Stimulated activated naive B cell treated with anti-CD40 and anti-IgM and Interleukin-4, amounts not matched to agents 10 μg/mL and 1 μg/mL and 100 μg/mL, for 72 hours (primary cell): ENCODE data around the gene FHOD3.

Source experiments
- ATAC-seq, 2 donors: fragments of 150-1000 bp; cut with Tn5 transposase; replicated peaks; 2 replicates each; pipeline ENCODE4 v1.10.0; 2021; ENCODE audit warnings: moderate library complexity in 1 of 2
- DNase-seq: peaks from one replicate; pipeline ENCODE4 v3.0.0; 2021
- H3K27ac Mint-ChIP-seq: one replicate; pipeline ENCODE4 v1.8.0; 2022; ENCODE audit warnings: mild to moderate bottlenecking, mixed read lengths
- H3K27me3 Mint-ChIP-seq, 2 donors: one replicate each; pipeline ENCODE4 v1.8.0; 2022; ENCODE audit warnings: mixed read lengths in 2 of 2
- H3K36me3 Mint-ChIP-seq, 2 donors: one replicate each; pipeline ENCODE4 v1.8.0; 2022; ENCODE audit warnings: mixed read lengths in 2 of 2, mild to moderate bottlenecking in 1 of 2
- H3K4me1 Mint-ChIP-seq, 2 donors: one replicate each; pipeline ENCODE4 v1.8.0; 2022; ENCODE audit warnings: mixed read lengths in 2 of 2, mild to moderate bottlenecking in 1 of 2
- H3K4me3 Mint-ChIP-seq, 2 donors: one replicate each; pipeline ENCODE4 v1.8.0; 2022; ENCODE audit warnings: mild to moderate bottlenecking in 2 of 2, mixed read lengths in 2 of 2, moderate library complexity in 1 of 2
- H3K9me3 Mint-ChIP-seq, 2 donors: one replicate each; pipeline ENCODE4 v1.8.0; 2022; ENCODE audit warnings: mixed read lengths in 2 of 2, mild to moderate bottlenecking in 1 of 2

FHOD3 gene

DNA sequence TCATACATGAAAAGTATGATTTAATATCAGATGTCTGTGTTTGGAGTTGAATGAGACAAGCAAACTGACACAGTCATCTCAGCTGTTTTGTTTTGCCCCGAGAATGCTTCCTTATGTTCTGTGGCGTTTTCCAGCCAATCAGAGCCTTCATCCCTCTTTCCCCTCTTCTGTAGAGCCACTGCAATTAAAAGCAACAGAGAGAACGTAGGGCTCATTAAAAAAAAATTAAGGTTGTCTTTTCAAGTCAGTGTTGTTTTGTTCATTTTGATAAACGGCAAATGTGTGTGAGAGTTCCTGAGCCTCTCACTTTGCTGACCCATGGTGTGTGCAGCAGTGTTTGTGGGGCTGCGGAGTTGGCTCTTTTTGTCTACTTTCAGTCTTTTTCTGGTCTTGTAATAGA is 216.0 kb downstream of the FHOD3 start:
- H3K27me3 Mint-ChIP-seq = peaks cover 8 to 14% of the 10 kb centered on the region in 2 donors
- no peaks in the 10 kb centered on the region for H3K36me3 Mint-ChIP-seq
- ATAC-seq (no peak), DNase-seq (no peak)
- no peaks in the 10 kb centered on the region for H3K9me3 Mint-ChIP-seq
- no peak overlapping the region for H3K4me3 Mint-ChIP-seq
- H3K4me1 Mint-ChIP-seq = no peaks in the 10 kb centered on the region
- no peak overlapping the region for H3K27ac Mint-ChIP-seq

DNA sequence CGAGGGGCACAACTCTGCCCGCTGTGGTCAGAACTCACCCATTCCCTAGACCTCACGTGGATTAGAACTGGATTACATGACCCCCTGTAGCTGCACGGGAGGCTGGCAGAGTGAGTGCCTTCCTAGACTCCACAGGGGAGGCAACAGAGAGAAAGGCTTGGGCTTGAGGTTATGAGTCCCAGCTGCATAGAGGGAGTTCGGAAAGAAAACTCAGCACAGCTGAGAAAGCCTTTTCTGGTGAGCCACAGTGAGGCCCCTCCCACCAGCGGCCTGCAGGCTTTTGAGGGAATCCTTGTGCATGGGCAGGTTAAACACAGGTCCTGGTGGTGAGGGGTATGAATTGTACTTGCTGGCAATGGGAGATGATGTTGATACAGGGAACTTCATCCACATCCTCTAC is 217.3 kb downstream of the FHOD3 start:
- no peak for ATAC-seq
- Mint-ChIP-seq H3K4me1 (no peaks in the 10 kb centered on the region), H3K9me3 (no peaks in the 10 kb centered on the region), H3K27ac (no peak overlapping the region), H3K36me3 (no peaks in the 10 kb centered on the region), H3K27me3 (peaks cover 8 to 11% of the 10 kb centered on the region in 2 donors), H3K4me3 (no peak overlapping the region)
- no peak for DNase-seq

DNA sequence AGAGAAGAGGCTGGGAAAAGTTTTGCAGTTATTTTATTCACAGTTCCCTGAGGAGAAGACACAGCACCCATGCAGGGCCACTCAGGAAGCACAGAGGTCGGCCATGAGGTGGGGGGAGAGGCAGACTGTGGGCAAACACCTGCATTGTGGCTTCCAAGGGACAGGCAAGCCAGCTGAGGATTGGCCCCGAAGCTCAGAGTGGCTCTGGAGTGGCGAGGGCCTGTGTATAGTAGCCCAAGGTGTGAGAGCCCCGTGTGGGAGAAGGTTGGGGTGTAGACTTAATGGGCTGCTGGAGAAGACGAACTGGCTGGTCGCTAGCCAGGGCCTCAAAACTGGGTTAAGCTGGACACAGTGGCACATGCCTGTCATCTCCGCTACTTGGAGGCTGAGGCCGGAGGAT is 218.7 kb downstream of the FHOD3 start:
- Mint-ChIP-seq H3K4me1 (no peaks in the 10 kb centered on the region), H3K27ac (no peak overlapping the region), H3K27me3 (peaks cover 10 to 11% of the 10 kb centered on the region in 2 donors), H3K4me3 (no peak overlapping the region), H3K36me3 (no peaks in the 10 kb centered on the region), H3K9me3 (no peaks in the 10 kb centered on the region)
- ATAC-seq = no peak
- no peak for DNase-seq

DNA sequence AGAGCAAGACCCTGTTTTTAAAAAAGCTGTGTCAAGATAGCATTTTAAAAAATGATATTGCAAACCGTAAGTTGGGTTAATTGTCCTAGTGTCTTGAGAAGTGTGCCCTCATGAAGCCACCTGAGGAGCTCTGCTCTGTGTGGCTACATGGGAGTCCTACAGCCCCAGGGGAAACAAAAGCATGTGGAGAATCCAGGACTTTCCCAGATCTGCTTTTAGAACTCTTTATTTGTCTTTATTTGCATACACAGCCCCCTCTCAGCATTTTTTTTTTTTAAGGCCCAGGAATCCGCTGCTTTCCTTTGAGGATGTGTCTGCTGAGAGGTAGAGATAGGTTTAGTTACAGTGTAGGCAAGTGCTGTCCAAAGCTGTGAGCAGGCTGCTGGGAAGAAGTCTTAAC is 219.2 kb downstream of the FHOD3 start:
- H3K4me3 Mint-ChIP-seq = no peak overlapping the region
- H3K36me3 Mint-ChIP-seq = no peaks in the 10 kb centered on the region
- DNase-seq = no peak
- no peak overlapping the region for H3K27ac Mint-ChIP-seq
- no peak for ATAC-seq
- H3K9me3 Mint-ChIP-seq = no peaks in the 10 kb centered on the region
- H3K27me3 Mint-ChIP-seq = peaks cover 12 to 14% of the 10 kb centered on the region in 2 donors
- H3K4me1 Mint-ChIP-seq = no peaks in the 10 kb centered on the region

DNA sequence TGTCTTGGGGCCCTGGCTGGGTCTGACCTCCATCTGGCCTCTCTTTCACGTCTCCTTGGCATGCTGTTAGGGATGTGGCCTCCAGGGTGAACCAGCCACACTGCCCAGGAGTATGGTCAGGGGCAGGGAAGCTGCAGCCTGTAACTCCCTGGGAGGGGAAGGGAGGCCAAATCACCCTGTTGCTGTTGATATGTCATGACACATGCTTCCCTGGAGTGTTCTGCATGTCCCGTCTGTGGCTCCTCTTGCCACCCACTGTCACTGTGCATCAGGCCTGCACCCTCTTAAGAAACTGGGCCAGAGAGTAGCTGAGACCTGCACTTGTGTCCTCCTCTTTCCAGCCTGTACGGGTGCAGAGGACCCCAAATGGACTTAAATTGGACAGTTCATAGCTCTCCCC is 221.3 kb downstream of the FHOD3 start:
- no peaks in the 10 kb centered on the region for H3K9me3 Mint-ChIP-seq
- peaks cover 12 to 23% of the 10 kb centered on the region in 2 donors for H3K27me3 Mint-ChIP-seq
- ATAC-seq = no peak
- no peaks in the 10 kb centered on the region for H3K4me1 Mint-ChIP-seq
- H3K36me3 Mint-ChIP-seq = no peaks in the 10 kb centered on the region
- DNase-seq = no peak
- no peak overlapping the region for H3K4me3 Mint-ChIP-seq
- H3K27ac Mint-ChIP-seq = no peak overlapping the region

DNA sequence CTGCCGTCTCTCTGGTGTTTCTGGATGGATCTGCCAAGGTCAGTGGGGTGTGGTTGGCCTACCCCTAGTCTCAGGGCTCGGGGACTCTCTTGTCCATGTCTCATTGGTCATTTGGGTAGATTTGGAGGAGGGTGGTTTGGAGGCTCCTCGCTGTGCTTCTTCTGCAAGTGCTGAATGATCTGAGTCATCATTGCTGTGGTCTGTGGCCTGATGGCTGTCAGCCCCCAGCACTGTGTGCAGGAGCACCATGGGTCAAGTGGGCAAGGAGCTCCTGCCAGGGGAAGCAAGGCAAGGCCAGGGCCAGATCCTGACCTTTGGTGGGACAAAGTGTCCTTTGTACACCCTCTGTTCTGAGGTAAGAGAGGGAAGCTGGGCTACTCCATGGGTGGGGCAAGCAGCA is 221.8 kb downstream of the FHOD3 start:
- peaks cover 12 to 23% of the 10 kb centered on the region in 2 donors for H3K27me3 Mint-ChIP-seq
- DNase-seq (no peak), ATAC-seq (no peak)
- H3K27ac Mint-ChIP-seq = no peak overlapping the region
- H3K9me3 Mint-ChIP-seq = no peaks in the 10 kb centered on the region
- no peaks in the 10 kb centered on the region for H3K36me3 Mint-ChIP-seq
- H3K4me1 Mint-ChIP-seq = no peaks in the 10 kb centered on the region
- no peak overlapping the region for H3K4me3 Mint-ChIP-seq

DNA sequence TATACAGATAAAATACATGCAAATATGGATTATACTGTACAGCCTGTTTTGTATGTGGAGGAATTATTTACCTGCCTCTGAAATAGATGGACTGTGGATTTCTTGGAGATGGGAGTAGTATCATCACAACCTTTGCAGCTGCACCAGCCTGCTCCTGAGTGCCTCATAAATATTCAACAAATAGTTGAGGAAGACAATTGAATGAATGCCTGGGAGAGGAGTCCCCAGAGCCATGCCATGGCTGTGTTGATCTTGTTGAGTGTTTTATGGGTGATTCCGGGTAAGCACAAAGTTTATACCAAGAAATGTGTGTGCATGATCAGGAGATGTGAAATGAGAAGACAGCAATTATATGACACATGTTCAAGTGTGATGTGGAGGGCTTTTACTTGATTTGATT is 225.0 kb downstream of the FHOD3 start:
- Mint-ChIP-seq H3K27me3 (peaks cover 4 to 12% of the 10 kb centered on the region in 2 donors), H3K36me3 (no peaks in the 10 kb centered on the region), H3K4me3 (no peak overlapping the region), H3K9me3 (no peaks in the 10 kb centered on the region), H3K27ac (no peak overlapping the region), H3K4me1 (no peaks in the 10 kb centered on the region)
- ATAC-seq = no peak
- DNase-seq = no peak

DNA sequence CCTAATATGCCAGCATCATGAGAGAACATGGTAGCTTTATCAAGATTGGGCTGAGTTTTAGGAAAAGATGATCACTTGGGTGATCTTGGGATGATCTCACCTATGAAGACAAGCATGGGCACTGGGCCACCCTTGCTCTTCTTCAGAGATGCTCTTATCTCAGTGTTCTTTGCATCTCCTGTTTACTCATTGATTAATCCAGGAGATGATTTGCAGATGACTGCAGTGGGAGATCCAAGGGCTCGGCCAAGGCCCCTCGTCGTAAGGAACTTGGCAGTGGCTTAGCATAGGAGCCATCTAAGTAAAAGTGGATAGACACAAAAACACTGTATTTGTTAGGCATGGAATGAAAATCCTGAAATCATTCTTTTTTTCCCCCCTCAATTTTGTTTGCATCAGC is 228.4 kb downstream of the FHOD3 start:
- H3K9me3 Mint-ChIP-seq = peaks cover 0 to 4% of the 10 kb centered on the region in 2 donors
- DNase-seq = no peak
- peaks cover 4 to 17% of the 10 kb centered on the region in 2 donors for H3K27me3 Mint-ChIP-seq
- H3K36me3 Mint-ChIP-seq = no peaks in the 10 kb centered on the region
- no peak overlapping the region for H3K4me3 Mint-ChIP-seq
- no peak for ATAC-seq
- H3K27ac Mint-ChIP-seq = no peak overlapping the region
- H3K4me1 Mint-ChIP-seq = no peaks in the 10 kb centered on the region

DNA sequence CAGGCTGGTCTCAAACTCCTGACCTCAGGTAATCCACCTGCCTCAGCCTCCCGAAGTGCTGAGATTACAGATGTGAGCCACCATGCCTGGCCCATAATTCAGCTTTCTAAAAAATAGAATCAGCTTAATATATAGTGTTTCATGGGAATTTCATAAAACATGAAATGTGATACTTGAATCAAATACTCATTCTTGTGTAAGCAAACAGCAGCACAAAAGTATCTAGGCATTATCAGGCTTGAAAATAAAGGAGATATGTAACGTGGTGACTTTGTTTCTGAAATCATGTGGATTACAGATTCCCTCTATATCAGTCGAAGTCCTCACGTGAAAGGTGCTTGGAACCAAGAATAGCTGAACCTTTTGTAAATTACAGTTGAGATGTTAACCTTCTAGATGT is 229.1 kb downstream of the FHOD3 start:
- Mint-ChIP-seq H3K27me3 (peaks cover 0 to 15% of the 10 kb centered on the region in 2 donors), H3K27ac (no peak overlapping the region), H3K4me1 (no peaks in the 10 kb centered on the region), H3K36me3 (no peaks in the 10 kb centered on the region), H3K4me3 (no peak overlapping the region), H3K9me3 (peaks cover 0 to 4% of the 10 kb centered on the region in 2 donors)
- DNase-seq (no peak), ATAC-seq (no peak)

DNA sequence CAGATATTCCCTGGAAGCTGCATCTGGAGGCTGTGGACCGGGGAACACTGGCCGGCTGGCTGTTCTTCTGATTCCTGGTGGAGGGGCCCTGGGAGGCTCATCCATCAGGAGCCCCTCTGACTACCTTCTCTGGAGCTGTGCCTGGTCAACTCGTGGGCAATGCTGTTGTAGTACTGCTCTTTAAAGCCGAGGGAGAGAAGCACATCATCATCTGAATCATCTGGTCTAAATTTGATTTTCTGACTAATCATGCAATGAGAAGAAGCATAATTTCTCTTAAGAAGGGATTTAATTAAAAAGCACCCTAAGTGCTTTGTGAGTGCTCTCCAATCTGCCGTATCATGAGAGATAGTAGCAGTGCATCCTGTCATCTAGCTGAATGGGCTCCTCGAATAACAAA is 229.5 kb downstream of the FHOD3 start:
- H3K27ac Mint-ChIP-seq = no peak overlapping the region
- no peak overlapping the region for H3K4me3 Mint-ChIP-seq
- H3K4me1 Mint-ChIP-seq = no peaks in the 10 kb centered on the region
- peaks cover 0 to 4% of the 10 kb centered on the region in 2 donors for H3K9me3 Mint-ChIP-seq
- no peak for DNase-seq
- H3K27me3 Mint-ChIP-seq = peaks cover 0 to 11% of the 10 kb centered on the region in 2 donors
- H3K36me3 Mint-ChIP-seq = no peaks in the 10 kb centered on the region
- ATAC-seq = no peak

DNA sequence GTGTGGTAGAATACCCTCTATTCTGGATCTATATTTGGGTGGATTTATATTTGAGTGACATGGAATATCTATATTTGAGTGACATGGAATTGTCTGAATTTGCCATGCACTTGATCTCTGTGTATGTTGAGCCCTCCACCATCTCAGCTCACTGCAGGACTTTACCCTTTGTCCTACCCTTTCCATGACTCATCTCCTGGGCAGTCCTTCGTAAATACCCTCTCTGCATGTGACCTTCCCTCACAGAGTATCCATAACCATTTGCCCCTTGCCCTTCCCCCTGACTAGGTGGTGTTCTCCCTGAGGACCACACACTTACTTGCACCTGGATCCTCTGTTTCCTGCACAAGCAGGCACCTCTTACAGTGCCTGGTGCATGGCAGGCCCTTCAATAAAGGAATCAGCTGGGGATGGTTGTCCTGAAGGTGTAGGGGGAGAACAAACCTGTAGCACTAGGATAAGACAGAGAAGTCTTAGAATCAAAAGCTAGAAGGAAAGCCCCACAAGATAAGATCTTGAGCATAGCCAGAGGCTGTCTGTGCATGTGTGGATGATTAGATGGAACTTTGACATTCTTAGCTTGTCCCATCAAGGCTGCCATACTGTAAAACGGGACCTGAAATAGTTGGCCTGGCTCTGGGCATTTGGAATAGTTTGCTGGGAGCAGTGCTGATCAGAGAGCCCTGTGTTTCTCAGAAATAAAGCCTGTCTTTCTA is 230.4 kb downstream of the FHOD3 start:
- Mint-ChIP-seq H3K36me3 (no peaks in the 10 kb centered on the region), H3K27me3 (peaks cover 0 to 5% of the 10 kb centered on the region in 2 donors), H3K9me3 (peaks cover 0 to 4% of the 10 kb centered on the region in 2 donors), H3K4me3 (no peak overlapping the region), H3K4me1 (no peaks in the 10 kb centered on the region), H3K27ac (no peak overlapping the region)
- DNase-seq (no peak), ATAC-seq (no peak)

DNA sequence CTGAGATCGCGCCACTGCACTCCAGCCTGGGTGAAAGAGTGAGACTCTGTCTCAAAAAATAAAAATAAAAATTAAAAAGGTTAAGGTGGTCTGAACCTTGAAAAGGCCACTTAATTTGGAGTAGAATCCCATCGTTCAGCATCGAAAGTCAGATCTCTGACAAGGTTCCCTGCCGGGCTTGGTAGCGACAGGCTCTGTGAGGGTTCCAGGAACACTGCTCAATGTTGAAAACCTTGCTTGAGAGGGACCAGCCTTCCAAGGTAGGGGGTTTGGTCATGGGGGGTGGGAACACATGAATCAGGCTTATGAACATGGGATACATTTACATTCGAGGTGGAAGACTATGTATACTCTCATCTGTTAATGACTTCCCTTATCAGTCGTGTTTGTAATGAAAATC is 232.2 kb downstream of the FHOD3 start:
- Mint-ChIP-seq H3K9me3 (peaks cover 0 to 4% of the 10 kb centered on the region in 2 donors), H3K27me3 (peaks cover 3 to 5% of the 10 kb centered on the region in 2 donors), H3K36me3 (no peaks in the 10 kb centered on the region), H3K4me3 (no peak overlapping the region), H3K27ac (no peak overlapping the region), H3K4me1 (peaks cover 4 to 6% of the 10 kb centered on the region in 2 donors)
- DNase-seq = no peak
- ATAC-seq = no peak

DNA sequence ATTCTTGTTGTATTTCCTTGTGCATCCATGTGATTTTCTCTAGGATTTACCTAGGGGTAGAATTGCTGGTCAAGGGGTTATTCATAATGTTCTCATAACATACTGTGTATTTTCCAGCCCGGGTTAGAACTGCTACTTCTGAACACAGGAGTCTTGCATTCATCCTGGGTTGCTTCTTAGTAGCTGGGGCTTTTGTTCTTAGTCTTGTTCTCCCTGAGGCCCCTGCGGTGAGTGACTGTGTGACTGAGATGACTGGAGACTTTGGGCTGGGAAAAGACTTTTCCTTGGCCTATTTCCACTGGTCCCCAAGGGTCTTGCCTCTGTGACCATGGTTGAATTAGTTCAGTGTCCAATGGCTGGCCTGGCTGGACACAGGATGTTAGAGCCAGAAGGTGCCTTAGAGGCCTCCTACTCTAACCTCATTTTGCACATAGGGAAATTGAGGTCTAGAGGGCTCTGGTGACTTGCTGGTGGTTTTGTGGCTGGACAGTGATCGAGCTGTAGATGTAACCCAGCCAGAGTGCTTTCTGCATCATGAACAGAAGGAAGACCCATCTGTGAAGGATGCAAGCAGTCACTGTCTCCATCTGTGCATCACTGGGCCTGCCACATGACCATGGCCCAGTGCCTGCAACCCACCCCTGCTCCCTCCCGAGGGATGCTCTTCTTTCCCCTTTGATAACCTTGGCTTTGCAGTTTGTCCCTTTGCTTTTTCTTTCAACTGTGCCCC is 233.3 kb downstream of the FHOD3 start:
- Mint-ChIP-seq H3K27me3 (peaks cover 3 to 5% of the 10 kb centered on the region in 2 donors), H3K4me1 (peaks cover 4 to 6% of the 10 kb centered on the region in 2 donors), H3K36me3 (no peaks in the 10 kb centered on the region), H3K4me3 (no peak overlapping the region), H3K27ac (no peak overlapping the region), H3K9me3 (peaks cover 0 to 4% of the 10 kb centered on the region in 2 donors)
- DNase-seq (no peak), ATAC-seq (no peak)

DNA sequence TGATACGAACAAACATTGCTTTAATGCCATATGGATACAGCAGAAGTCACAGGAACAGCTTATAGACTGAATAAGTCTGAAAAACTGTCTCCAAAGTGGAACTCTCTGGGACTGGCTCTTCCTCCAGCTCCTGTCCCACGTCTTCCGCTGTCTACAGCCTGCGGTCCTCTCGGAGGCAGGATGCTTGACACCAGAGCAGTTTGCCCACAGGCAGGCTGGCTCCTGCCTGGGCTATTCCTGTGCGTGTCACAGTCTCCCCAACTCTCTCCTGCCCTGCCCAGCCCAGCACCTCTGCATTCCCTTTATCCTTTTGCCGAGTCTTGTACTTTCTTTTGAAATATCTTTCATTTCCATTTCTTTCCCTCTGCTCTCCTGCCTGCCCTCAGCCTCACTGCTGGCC is 234.1 kb downstream of the FHOD3 start:
- Mint-ChIP-seq H3K27ac (no peak overlapping the region), H3K27me3 (peaks cover 3 to 5% of the 10 kb centered on the region in 2 donors), H3K9me3 (peaks cover 0 to 4% of the 10 kb centered on the region in 2 donors), H3K4me1 (peaks cover 4 to 6% of the 10 kb centered on the region in 2 donors), H3K36me3 (no peaks in the 10 kb centered on the region), H3K4me3 (no peak overlapping the region)
- no peak for ATAC-seq
- no peak for DNase-seq

DNA sequence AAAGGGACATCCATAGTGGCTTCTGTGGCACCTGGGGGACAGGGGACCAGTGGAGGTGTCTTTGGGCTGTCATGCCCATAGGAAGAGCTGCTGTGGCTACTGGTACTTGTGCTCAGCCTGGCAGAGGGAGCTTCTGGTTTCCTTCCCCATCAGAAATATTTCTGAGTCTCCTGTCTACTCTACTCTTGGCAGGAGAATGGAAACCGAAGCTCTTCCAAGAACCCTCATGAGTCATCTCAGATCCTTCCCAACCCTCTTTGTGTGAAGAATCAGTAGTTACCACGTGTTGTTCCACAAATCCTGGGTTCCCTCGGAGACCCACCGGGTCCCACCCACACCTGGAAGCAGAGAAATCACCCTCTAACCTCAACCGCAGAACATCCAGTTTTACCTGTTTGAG is 234.9 kb downstream of the FHOD3 start:
- no peaks in the 10 kb centered on the region for H3K36me3 Mint-ChIP-seq
- peaks cover 0 to 4% of the 10 kb centered on the region in 2 donors for H3K9me3 Mint-ChIP-seq
- DNase-seq = no peak
- H3K27me3 Mint-ChIP-seq = peaks cover 3 to 5% of the 10 kb centered on the region in 2 donors
- no peak for ATAC-seq
- H3K4me1 Mint-ChIP-seq = peaks cover 4 to 6% of the 10 kb centered on the region in 2 donors
- no peak overlapping the region for H3K27ac Mint-ChIP-seq
- no peak overlapping the region for H3K4me3 Mint-ChIP-seq
